Nephron (organoid): ENCODE data around the gene ZBTB42.

Source experiments
- H3K27ac Mint-ChIP-seq, 3 experiments: 2 replicates each; pipeline ENCODE4 v1.8.0; 2020; ENCODE audit warnings: mixed read lengths in 3 of 3, mild to moderate bottlenecking in 2 of 3, moderate library complexity in 1 of 3
- H3K27me3 Mint-ChIP-seq: 2 replicates; pipeline ENCODE4 v1.8.0; 2021; ENCODE audit warnings: low read depth, mild to moderate bottlenecking, moderate library complexity, mixed read lengths
- H3K36me3 Mint-ChIP-seq: 2 replicates; pipeline ENCODE4 v1.8.0; 2020; ENCODE audit warnings: low read depth, mixed read lengths
- H3K4me1 Mint-ChIP-seq: 2 replicates; pipeline ENCODE4 v1.8.0; 2020; ENCODE audit warnings: mixed read lengths
- H3K4me3 Mint-ChIP-seq, 3 experiments: 2 replicates each; pipeline ENCODE4 v1.8.0; 2020; ENCODE audit warnings: mild to moderate bottlenecking in 3 of 3, mixed read lengths in 3 of 3, moderate library complexity in 2 of 3
- H3K9me3 Mint-ChIP-seq: 2 replicates; pipeline ENCODE4 v1.8.0; 2020; ENCODE audit warnings: mixed read lengths
- CTCF ChIP-seq, 3 experiments: fragments of 200-600 bp; sonication (generic); IDR thresholded peaks; one replicate each; pipeline ENCODE4 v1.5.0; 2021; ENCODE audit warnings: antibody characterized with exemption in 3 of 3; ENCODE audit not compliant: unreplicated experiment in 3 of 3

ZBTB42 gene

GRCh38 chr14:104816616-104816884, 15.6 kb downstream of the ZBTB42 start:
- H3K27ac Mint-ChIP-seq, result peak overlapping the region; percentile 78 to 97 (median 95)
- H3K4me3 Mint-ChIP-seq, result peak overlapping the region; percentile 96 to 97 (median 96)
- no peaks in the 10 kb centered on the region for H3K36me3 Mint-ChIP-seq
- no peaks in the 10 kb centered on the region for H3K9me3 Mint-ChIP-seq
- peaks cover 15% of the 10 kb centered on the region for H3K4me1 Mint-ChIP-seq
- no peaks in the 10 kb centered on the region for H3K27me3 Mint-ChIP-seq
- TF ChIP-seq CTCF (IDR thresholded peaks at IDR 0.05; ENCODE audit: unreplicated experiment in 3 of 3), result no peak

GRCh38 chr14:104817930-104818713, 17.2 kb downstream of the ZBTB42 start:
- Mint-ChIP-seq H3K4me1 (peaks cover 15% of the 10 kb centered on the region), H3K27ac (no peak overlapping the region)

GRCh38 chr14:104818714-104819161, 17.8 kb downstream of the ZBTB42 start:
- no peaks in the 10 kb centered on the region for H3K9me3 Mint-ChIP-seq
- H3K27ac Mint-ChIP-seq, result no peak overlapping the region
- H3K4me3 Mint-ChIP-seq, result peak overlapping the region in 2 of 3 experiments; percentile 50 to 65
- H3K4me1 Mint-ChIP-seq, result peaks cover 13% of the 10 kb centered on the region
- no peak for TF ChIP-seq CTCF (IDR thresholded peaks at IDR 0.05; ENCODE audit: unreplicated experiment in 3 of 3)
- no peaks in the 10 kb centered on the region for H3K36me3 Mint-ChIP-seq
- peaks cover 2% of the 10 kb centered on the region for H3K27me3 Mint-ChIP-seq

More at GRCh38 chr14:104817930-104818713, 17.2 kb downstream of the ZBTB42 start:
- Mint-ChIP-seq H3K36me3 (no peaks in the 10 kb centered on the region), H3K27me3 (no peaks in the 10 kb centered on the region), H3K4me3 (peak overlapping the region; percentile 50 to 65 (median 63)), H3K9me3 (no peaks in the 10 kb centered on the region)
- TF ChIP-seq CTCF (IDR thresholded peaks at IDR 0.05; ENCODE audit: unreplicated experiment in 3 of 3), result no peak

- H3K27me3 Mint-ChIP-seq, result peaks cover 9% of the 10 kb centered on the region
- TF ChIP-seq CTCF (IDR thresholded peaks at IDR 0.05; ENCODE audit: unreplicated experiment in 3 of 3), result no peak
Observed at GRCh38 chr14:104819361-104819781, 18.5 kb downstream of the ZBTB42 start.

GRCh38 chr14:104820669-104821228, 19.8 kb downstream of the ZBTB42 start:
- peaks cover 5% of the 10 kb centered on the region for H3K4me1 Mint-ChIP-seq
- peak overlapping the region in 2 of 3 experiments; percentile 59 to 74 for H3K27ac Mint-ChIP-seq
- H3K36me3 Mint-ChIP-seq, result no peaks in the 10 kb centered on the region
- peak; percentile 52 to 61 (median 58) for TF ChIP-seq CTCF (IDR thresholded peaks at IDR 0.05; ENCODE audit: unreplicated experiment in 3 of 3)
- H3K4me3 Mint-ChIP-seq, result peak overlapping the region in 2 of 3 experiments; percentile 43 to 64
- H3K27me3 Mint-ChIP-seq, result peaks cover 22% of the 10 kb centered on the region
- H3K9me3 Mint-ChIP-seq, result peaks cover 4% of the 10 kb centered on the region

More at GRCh38 chr14:104819361-104819781, 18.5 kb downstream of the ZBTB42 start:
- no peak overlapping the region for H3K27ac Mint-ChIP-seq
- H3K4me1 Mint-ChIP-seq, result peaks cover 7% of the 10 kb centered on the region
- H3K4me3 Mint-ChIP-seq, result peak overlapping the region in 1 of 3 experiments; percentile 34
- H3K36me3 Mint-ChIP-seq, result no peaks in the 10 kb centered on the region
- peaks cover 1% of the 10 kb centered on the region for H3K9me3 Mint-ChIP-seq
